ENCODE measurements around the gene LIPC.

The LIPC gene

DNA sequence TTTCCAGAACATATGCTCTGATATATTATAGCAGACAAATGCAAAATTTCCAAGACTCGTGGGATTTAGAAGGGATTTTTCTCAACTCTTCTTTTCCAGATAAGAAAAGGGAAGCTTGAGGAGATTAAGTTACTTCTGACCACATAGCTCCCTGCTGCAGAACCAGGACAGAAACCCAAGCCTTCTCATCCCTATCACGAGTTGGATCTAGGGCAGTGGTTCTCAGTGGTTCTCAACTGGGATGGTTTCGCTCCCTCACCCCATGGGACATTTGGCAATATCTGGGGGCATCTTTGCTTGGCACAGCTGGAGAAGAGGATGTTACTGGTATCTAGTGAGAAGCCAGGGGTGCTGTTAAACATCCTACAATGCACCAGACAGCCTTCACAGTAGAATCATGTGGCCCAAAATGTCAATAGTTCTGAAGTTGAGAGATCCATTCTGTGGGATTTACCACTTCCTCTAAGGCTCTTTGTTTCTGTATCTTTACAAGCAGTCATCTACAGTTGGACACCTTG is 64.2 kb downstream of the LIPC start:
- DNase-seq (ENCODE audit: low read depth in 2 of 2), result no peak

GRCh38 chr15:58497046-58497785 is 65.4 kb downstream of the LIPC start:
- no peak for DNase-seq (ENCODE audit: low read depth in 2 of 2)

- no peak for DNase-seq (ENCODE audit: low read depth in 2 of 2)
Observed at GRCh38 chr15:58498821-58499580, 67.2 kb downstream of the LIPC start.

- DNase-seq (ENCODE audit: low read depth in 2 of 2), result no peak
Observed at GRCh38 chr15:58501006-58501405, 69.2 kb downstream of the LIPC start.

DNA sequence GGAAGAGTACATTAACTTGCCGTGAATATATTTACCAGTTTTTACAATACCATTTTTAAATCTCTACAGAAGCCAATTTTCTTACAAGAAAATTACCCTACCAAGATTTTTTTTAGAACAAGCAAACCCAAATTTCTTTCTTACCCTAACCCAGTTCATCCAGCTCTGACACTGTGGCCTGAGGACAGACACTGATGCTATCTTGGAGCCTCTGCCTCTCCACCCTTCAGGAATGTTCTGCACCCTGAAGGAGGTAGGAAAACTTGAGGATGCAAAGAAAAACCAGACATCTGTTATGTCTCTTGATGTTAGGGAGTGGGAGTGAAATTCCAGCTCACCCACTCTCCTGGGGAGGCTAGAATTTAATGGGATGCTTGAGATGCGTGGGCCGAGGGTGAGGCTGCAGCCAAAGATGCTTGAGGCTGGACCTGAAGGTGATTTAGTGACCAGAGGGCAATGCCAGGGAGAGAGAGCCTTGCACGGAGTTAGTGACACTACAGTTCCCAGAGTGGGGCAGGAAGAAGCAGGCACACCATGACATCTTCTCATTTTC is 69.9 kb downstream of the LIPC start:
- DNase-seq (ENCODE audit: low read depth in 2 of 2), result no peak

DNA sequence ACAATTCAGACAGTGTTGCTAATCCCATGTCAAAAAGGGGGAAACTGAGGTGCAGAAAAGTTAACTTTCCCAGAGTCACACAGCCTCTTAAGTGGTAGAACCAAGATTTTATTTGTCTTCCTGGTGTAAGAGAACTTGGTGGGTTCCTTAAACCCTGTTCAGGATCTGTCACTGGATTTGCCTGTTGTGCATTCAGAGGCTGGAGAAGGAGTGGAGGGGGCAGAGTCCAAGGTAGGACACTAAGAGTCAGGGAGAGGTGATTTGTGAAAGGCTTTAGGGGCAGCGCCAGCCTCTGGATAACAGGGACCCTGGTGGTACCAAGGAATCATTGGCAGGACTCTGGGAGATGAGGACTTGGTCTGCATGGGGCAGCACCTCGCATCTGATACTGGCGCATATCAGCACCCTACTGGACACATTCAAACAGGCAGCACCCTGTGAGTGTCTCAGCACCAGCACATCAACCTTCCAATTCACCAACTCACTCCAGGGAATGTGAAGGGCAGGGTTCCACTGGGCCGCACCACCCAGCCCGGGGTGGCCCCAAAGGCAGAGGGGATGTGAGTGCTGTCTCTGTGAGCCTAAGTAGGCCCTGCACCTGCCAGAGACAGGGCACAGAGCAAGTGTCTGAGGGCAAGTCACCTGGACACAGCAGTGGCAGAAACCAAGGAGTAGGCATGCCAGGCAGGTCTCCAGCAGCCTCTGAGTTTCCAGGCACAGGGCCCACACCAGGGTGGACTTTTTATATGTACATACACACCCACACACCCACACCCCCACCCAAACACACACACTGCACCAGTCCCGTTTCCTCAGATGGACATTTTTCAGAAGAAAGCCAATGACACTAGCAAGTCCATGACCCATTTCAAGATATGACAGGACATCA is 71.6 kb downstream of the LIPC start:
- no peak for DNase-seq (ENCODE audit: low read depth in 2 of 2)

DNA sequence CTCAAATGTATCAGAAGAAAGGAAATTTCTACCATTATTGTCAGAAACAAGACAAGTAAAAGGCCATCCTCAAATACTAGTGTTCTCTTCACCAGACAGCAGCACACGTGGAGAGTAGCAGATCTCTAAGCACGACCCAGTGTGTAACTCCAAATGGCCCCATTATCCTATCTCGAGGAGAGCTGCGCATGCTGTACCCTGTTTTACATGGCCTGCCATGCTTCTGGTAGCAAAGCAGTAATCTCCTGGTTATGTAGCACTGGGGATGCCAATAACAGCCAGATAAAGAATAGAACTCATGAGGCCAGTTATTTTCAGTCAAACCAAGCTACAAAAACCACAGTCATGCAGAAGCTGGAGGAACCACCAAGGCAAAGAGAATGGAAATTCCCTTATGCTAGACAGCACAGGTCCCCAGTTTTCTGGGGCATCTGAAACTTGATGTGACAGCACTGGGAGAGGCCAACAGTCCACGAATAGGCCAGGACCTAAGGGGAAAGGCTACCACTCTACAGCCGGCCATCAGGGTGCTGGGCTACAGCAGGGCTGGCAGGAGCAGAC is 73.0 kb downstream of the LIPC start:
- DNase-seq (ENCODE audit: low read depth in 2 of 2), result no peak

GRCh38 chr15:58505581-58505980 is 73.8 kb downstream of the LIPC start:
- DNase-seq (ENCODE audit: low read depth in 2 of 2), result no peak

- DNase-seq (ENCODE audit: low read depth in 2 of 2), result no peak
Observed at GRCh38 chr15:58506064-58506490, 74.3 kb downstream of the LIPC start.

GRCh38 chr15:58506783-58507668 is 75.2 kb downstream of the LIPC start:
- DNase-seq (ENCODE audit: low read depth in 2 of 2), result no peak

DNA sequence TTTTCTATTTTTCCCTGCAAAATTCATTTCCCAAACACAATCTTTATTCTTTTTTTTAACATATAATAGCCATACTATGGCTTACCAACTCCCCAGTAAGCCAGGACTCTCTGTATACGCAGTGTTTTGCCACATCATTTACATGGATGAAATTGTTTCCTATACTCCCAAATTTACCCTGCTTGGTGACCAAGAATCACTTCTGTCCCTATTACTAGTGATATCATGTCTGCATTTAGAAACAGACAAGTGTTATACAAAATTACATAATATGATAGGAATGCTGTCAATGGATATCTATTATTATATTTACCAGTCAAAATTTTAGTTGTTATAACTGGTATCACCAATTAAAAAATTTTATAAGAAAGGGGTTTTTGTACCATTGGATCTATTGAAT is 77.8 kb downstream of the LIPC start:
- DNase-seq (ENCODE audit: low read depth in 2 of 2), result no peak

GRCh38 chr15:58510715-58511598 is 79.2 kb downstream of the LIPC start:
- no peak for DNase-seq (ENCODE audit: low read depth in 2 of 2)

DNA sequence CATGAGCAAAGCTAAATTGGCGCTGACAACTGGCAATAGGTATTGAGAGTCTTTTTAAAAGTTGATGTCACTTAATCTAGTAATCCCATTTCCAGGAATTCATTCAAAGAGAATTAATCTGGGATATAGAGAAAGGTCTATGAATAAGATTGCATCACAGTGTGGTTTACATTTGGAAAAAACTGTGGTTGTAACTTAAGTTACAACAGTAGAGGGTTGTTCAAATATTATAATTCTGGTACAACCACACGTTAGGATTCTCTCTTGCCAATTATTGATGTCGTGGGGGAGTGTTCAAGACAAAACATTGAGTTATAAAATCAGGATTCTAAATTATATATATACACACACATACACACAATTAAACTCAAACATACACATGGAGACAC is 79.8 kb downstream of the LIPC start:
- DNase-seq (ENCODE audit: low read depth in 2 of 2), result no peak

- DNase-seq (ENCODE audit: low read depth in 2 of 2), result no peak
Observed at GRCh38 chr15:58512522-58512921, 80.7 kb downstream of the LIPC start.

- DNase-seq (ENCODE audit: low read depth in 2 of 2), result no peak
Observed at GRCh38 chr15:58513008-58513407, 81.2 kb downstream of the LIPC start.

- no peak for DNase-seq (ENCODE audit: low read depth in 2 of 2)
Observed at GRCh38 chr15:58513726-58514336, 82.0 kb downstream of the LIPC start.

- DNase-seq (ENCODE audit: low read depth in 2 of 2), result no peak
Observed at GRCh38 chr15:58515807-58516206, 84.0 kb downstream of the LIPC start.

DNA sequence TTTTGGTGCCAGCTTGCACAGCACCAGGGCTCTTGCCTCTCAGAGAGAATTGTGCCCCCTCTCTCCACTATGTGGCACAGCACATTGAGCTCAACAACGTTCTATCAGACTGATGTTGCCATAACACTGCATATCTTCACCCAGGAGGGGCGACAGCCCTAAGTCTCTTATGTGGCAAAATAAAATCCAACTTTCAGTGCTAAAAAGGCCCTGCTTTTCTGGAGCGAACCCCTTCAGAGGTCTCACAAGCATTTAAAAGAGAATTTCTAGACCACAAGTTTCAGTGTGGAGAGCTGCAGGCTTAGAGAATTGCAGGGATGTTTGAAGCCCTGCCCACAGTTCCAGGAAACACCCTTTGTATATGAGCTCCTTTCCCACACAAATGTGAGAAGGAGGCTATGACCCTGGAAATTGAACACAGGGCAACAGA is 85.5 kb downstream of the LIPC start:
- DNase-seq (ENCODE audit: low read depth in 2 of 2), result no peak

Data from stimulated activated CD8-positive, alpha-beta memory T cell treated with anti-CD3 and anti-CD28 coated beads, Interleukin-2, amount 100 ng/mL, for 48 hours (primary cell).